ENCODE results near the gene CMIP.

DNA sequence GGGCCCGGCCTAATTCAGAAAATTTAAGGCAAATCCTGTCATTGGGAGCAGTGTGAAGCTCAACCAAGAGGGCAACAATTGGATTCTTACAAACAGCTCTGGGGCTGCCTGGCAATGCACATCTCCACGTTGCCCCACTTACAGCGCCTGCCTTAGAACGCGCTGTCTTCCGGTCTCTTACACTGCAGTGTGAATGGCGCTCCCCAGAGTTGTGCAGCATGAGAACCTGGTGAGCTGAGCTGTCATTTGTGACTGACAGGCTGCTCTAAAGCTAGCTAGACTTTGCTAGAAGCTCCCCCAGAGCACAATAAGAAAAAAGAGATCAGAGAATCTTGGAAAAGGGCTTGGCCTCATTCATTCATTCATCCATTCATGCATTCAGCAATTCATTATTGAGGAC, 270.0 kb downstream of the CMIP start:
- TF ChIP-seq, protein P1, sequence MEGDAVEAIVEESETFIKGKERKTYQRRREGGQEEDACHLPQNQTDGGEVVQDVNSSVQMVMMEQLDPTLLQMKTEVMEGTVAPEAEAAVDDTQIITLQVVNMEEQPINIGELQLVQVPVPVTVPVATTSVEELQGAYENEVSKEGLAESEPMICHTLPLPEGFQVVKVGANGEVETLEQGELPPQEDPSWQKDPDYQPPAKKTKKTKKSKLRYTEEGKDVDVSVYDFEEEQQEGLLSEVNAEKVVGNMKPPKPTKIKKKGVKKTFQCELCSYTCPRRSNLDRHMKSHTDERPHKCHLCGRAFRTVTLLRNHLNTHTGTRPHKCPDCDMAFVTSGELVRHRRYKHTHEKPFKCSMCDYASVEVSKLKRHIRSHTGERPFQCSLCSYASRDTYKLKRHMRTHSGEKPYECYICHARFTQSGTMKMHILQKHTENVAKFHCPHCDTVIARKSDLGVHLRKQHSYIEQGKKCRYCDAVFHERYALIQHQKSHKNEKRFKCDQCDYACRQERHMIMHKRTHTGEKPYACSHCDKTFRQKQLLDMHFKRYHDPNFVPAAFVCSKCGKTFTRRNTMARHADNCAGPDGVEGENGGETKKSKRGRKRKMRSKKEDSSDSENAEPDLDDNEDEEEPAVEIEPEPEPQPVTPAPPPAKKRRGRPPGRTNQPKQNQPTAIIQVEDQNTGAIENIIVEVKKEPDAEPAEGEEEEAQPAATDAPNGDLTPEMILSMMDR (IDR thresholded peaks at IDR 0.05) = no peak
- no peak for TF ChIP-seq EZH2 (IDR thresholded peaks at IDR 0.05)
- TF ChIP-seq EZH2phosphoT487 (IDR thresholded peaks at IDR 0.05) = no peak

Measured in neural progenitor cell (in vitro differentiated cells).